Bronchial epithelial cell (primary cell): ENCODE results near the gene RPL19. TPM values are rescaled to one million over a fixed set of nuclear protein-coding genes. Genes with fewer than 3 reads are reported as not detected.

Experiments used
- DNase-seq: peaks from one replicate; pipeline ENCODE4 v3.0.0-alpha.2; 2010; ENCODE audit warnings: low read depth
- FAIRE-seq: peaks from 2 replicates; lab custom pipeline; 2011; peaks lifted over from hg19 to GRCh38; lab: Jason Lieb, UNC
- H3K27me3 ChIP-seq: 2 replicates; pipeline ENCODE4 v1.5.1; 2011; ENCODE audit warnings: low read length; ENCODE audit not compliant: control insufficient read depth, insufficient read depth
- H3K36me3 ChIP-seq: 2 replicates; pipeline ENCODE4 v1.5.1; 2011; ENCODE audit warnings: low read length; ENCODE audit not compliant: control insufficient read depth, insufficient read depth
- H3K4me3 ChIP-seq: 2 replicates; pipeline ENCODE4 v1.5.1; 2011; ENCODE audit warnings: mild to moderate bottlenecking, low read depth, low read length, control low read depth
- CTCF ChIP-seq: IDR thresholded peaks from 2 replicates; pipeline ENCODE4 v1.5.1; 2011; ENCODE audit warnings: mild to moderate bottlenecking, moderate library complexity, low read length, control low read depth, inconsistent platforms; ENCODE audit not compliant: insufficient read depth, severe bottlenecking
- total RNA-seq: library from RNA; depleted of rRNA; stranded (reverse); fragments of >200 nt; gene quantifications from 2 replicates; pipeline ENCODE4 v1.2.1, GENCODE V29; 2014

Gene RPL19
- total RNA-seq, 1 donor from 2014 or later = 3,067 TPM

- FAIRE-seq = no peak
Observed at GRCh38 chr17:39196808-39197291, 3.2 kb upstream of the RPL19 start.

GRCh38 chr17:39197380-39198185 lies 2.5 kb upstream of the RPL19 start, which contains the start of gene CACNB1:
Gene CACNB1, minus strand, starts transcription at chr17:39197669. Its CDS starts 174 bp downstream, at chr17:39197495.
- no peaks in the 10 kb centered on the region for H3K27me3 ChIP-seq
- FAIRE-seq = no peak
- H3K36me3 ChIP-seq = peaks cover 21% of the 10 kb centered on the region
- H3K4me3 ChIP-seq = peak within 1 kb of the TSS; percentile 72
- DNase-seq = peak; percentile 37
- no peak for TF ChIP-seq CTCF

More at GRCh38 chr17:39196808-39197291, 3.2 kb upstream of the RPL19 start:
- DNase-seq = no peak
- TF ChIP-seq CTCF = no peak
- peaks cover 16% of the 10 kb centered on the region for H3K36me3 ChIP-seq
- no peaks in the 10 kb centered on the region for H3K27me3 ChIP-seq
- H3K4me3 ChIP-seq = peak overlapping the region; percentile 72

GRCh38 chr17:39198186-39198566 lies 1.9 kb upstream of the RPL19 start:
- FAIRE-seq (no peak), DNase-seq (no peak)
- TF ChIP-seq CTCF = no peak
- Histone ChIP-seq H3K27me3 (no peaks in the 10 kb centered on the region), H3K36me3 (peaks cover 22% of the 10 kb centered on the region), H3K4me3 (no peak overlapping the region)

GRCh38 chr17:39199820-39200069 lies 338 bp upstream of the RPL19 start:
- DNase-seq (peak; percentile 86), FAIRE-seq (no peak)
- H3K4me3 ChIP-seq = peak overlapping the region; percentile 95

GRCh38 chr17:39200957-39201510 lies 951 bp downstream of the RPL19 start:
- FAIRE-seq (no peak), DNase-seq (no peak)

More at GRCh38 chr17:39199820-39200069, 338 bp upstream of the RPL19 start:
- H3K27me3 ChIP-seq = no peaks in the 10 kb centered on the region
- no peak for TF ChIP-seq CTCF
- peaks cover 27% of the 10 kb centered on the region for H3K36me3 ChIP-seq

More at GRCh38 chr17:39200957-39201510, 951 bp downstream of the RPL19 start:
- no peaks in the 10 kb centered on the region for H3K27me3 ChIP-seq
- H3K36me3 ChIP-seq = peaks cover 27% of the 10 kb centered on the region
- no peak for TF ChIP-seq CTCF
- peak overlapping the region; percentile 95 for H3K4me3 ChIP-seq
